HepG2 (cell line): ENCODE results near the gene PTPRD. TPM values are rescaled to one million over a fixed set of nuclear protein-coding genes. Genes with fewer than 3 reads are reported as not detected.

Experiments used
- ATAC-seq: fragments of 200-7000 bp; cut with Tn5 transposase; 3 replicates; pipeline ENCODE4 v1.9.1; 2020; ENCODE audit warnings: mild to moderate bottlenecking, moderate library complexity
- BruUV-seq: library from RNA; stranded (reverse); fragments of 400-500 nt; replicated peaks from 2 replicates; lab custom pipeline; 2021; lab: Mats Ljungman, UMichigan
- CTCF ChIA-PET: fragments of 300-600 bp; formaldehyde crosslinking; extraction: SDS; loops from one replicate; lab custom pipeline; 2021; ENCODE audit warnings: low total read pairs, inconsistent platforms, low intra/inter-chr PET ratio; lab: Yijun Ruan, JAX
- POLR2A ChIA-PET: fragments of 350-600 bp; sonication (Branson Sonifier 250); formaldehyde crosslinking; loops from one replicate; lab custom pipeline; 2020; ENCODE audit warnings: antibody characterized with exemption, inconsistent platforms; lab: Yijun Ruan, JAX
- DNase-seq: peaks from one replicate; pipeline ENCODE4 v3.0.0-alpha.2; 2015; ENCODE audit warnings: low spot score
- FAIRE-seq: peaks from 3 replicates; lab custom pipeline; 2011; peaks lifted over from hg19 to GRCh38; lab: Jason Lieb, UNC
- H2AFZ ChIP-seq: one replicate; pipeline ENCODE4 v1.6.1; 2011; ENCODE audit warnings: low read length, inconsistent platforms
- H3K27ac ChIP-seq: fragments of 300-600 bp; 3 replicates; pipeline ENCODE4 v1.8.0; 2011; ENCODE audit warnings: mixed run types, mild to moderate bottlenecking, mixed read lengths, low read length, inconsistent platforms; ENCODE audit not compliant: insufficient read depth; ENCODE audit errors: extremely low read length
- H3K27me3 ChIP-seq, 2 experiments: fragments of 200-600 bp in 1 of 2; 2 replicates in 1 of 2; 3 replicates in 1 of 2; pipeline versions ENCODE4 v1.6.0 to v1.8.0; 2011; ENCODE audit warnings: low read length in 2 of 2, mild to moderate bottlenecking in 2 of 2, moderate library complexity in 2 of 2, inconsistent platforms in 1 of 2; ENCODE audit not compliant: insufficient read depth in 2 of 2, control insufficient read depth in 1 of 2
- H3K36me3 ChIP-seq, 2 experiments: fragments of 200-600 bp in 1 of 2; replicated peaks in 1 of 2; 2 replicates in 1 of 2; 3 replicates in 1 of 2; pipeline versions ENCODE4 v1.5.1 to v1.8.0; 2011; ENCODE audit warnings: low read length in 2 of 2, inconsistent platforms in 1 of 2; ENCODE audit not compliant: insufficient read depth in 2 of 2, control insufficient read depth in 1 of 2
- H3K4me1 ChIP-seq: 2 replicates; pipeline ENCODE4 v1.5.1; 2012; ENCODE audit warnings: low read length, inconsistent platforms; ENCODE audit not compliant: insufficient read depth
- H3K4me2 ChIP-seq: 2 replicates; pipeline ENCODE4 v1.6.0; 2011; ENCODE audit warnings: low read depth, low read length, inconsistent platforms
- H3K4me3 ChIP-seq, 3 experiments: fragments of 200-600 bp in 1 of 3; sonication (generic), shearing (Covaris generic) in 1 of 3; replicated peaks in 1 of 3; 2 replicates each; pipeline ENCODE4 v1.5.1; 2011 to 2016; ENCODE audit warnings: low read length in 3 of 3, inconsistent platforms in 2 of 3, low read depth in 2 of 3, mild to moderate bottlenecking in 2 of 3, control low read depth in 1 of 3, mixed read lengths in 1 of 3; ENCODE audit not compliant: insufficient read depth in 1 of 3
- H3K79me2 ChIP-seq: one replicate; pipeline ENCODE4 v1.6.1; 2011; ENCODE audit warnings: low read length, inconsistent platforms; ENCODE audit not compliant: insufficient read depth
- H3K9ac ChIP-seq: 2 replicates; pipeline ENCODE4 v1.6.0; 2011; ENCODE audit warnings: mild to moderate bottlenecking, low read depth, low read length, inconsistent platforms; ENCODE audit not compliant: insufficient read depth
- H3K9me3 ChIP-seq: 2 replicates; pipeline ENCODE4 v1.5.1; 2012; ENCODE audit warnings: mild to moderate bottlenecking, low read length
- H4K20me1 ChIP-seq: 2 replicates; pipeline ENCODE4 v1.6.0; 2011; ENCODE audit warnings: inconsistent platforms, mild to moderate bottlenecking, low read length, moderate library complexity; ENCODE audit not compliant: insufficient read depth
- BRD4 ChIP-seq: sonication (generic); formaldehyde crosslinking; IDR thresholded peaks from 2 replicates; pipeline ENCODE4 v1.4.0; 2020; ENCODE audit warnings: missing genetic modification reagents
- MNT ChIP-seq: fragments of 450-650 bp; IDR thresholded peaks from 2 replicates; pipeline ENCODE4 v1.6.1; 2016
- NFATC3 ChIP-seq: sonication (generic); formaldehyde crosslinking; IDR thresholded peaks from 2 replicates; pipeline ENCODE4 v1.5.1; 2020; ENCODE audit warnings: mild to moderate bottlenecking, missing genetic modification reagents
- PRPF4 ChIP-seq: fragments of 200-400 bp; formaldehyde crosslinking; IDR thresholded peaks from 2 replicates; pipeline ENCODE4 v1.6.1; 2016; ENCODE audit warnings: low read length, low read depth; ENCODE audit not compliant: poor library complexity, severe bottlenecking
- WGBS: methylation state at CpG from one replicate; pipeline ENCODE4 v1.1.6; 2017; ENCODE audit warnings: low lambda C conversion rate; 5-methylcytosine and 5-hydroxymethylcytosine counted together
- in situ Hi-C: cut with HindIII; loops from 2 replicates; pipeline ENCODE4 v1.10.0; 2017; ENCODE audit warnings: low pct_unique_long_range_greater_than_20kb; ENCODE audit not compliant: extremely low pct_ligation_motif_present
- intact Hi-C: fragments of 100-400 bp; cut with micrococcal nuclease; formaldehyde crosslinking; loops from one replicate; pipeline ENCODE4 v1.10.0; 2022; ENCODE audit not compliant: unreplicated experiment
- polyA plus RNA-seq, 8 experiments: library from polyadenylated mRNA; depleted of rRNA in 3 of 8; stranded (reverse) in 7 of 8; unstranded in 1 of 8; fragments of >200 nt; fragmentation: Illumina TruSeq in 4 of 8; extraction: Trizol in 4 of 8; gene quantifications; 2 replicates each; pipeline versions ENCODE4 v1.2.1 to v1.2.3, GENCODE V29; 2011 to 2016; ENCODE audit warnings: low read depth in 4 of 8, missing spikeins in 1 of 8, mixed read lengths in 1 of 8; ENCODE audit not compliant: insufficient read depth in 1 of 8
- total RNA-seq, 5 experiments: library from RNA; depleted of rRNA; stranded (reverse); fragments of >200 nt; fragmentation: Illumina TruSeq; extraction: Trizol; gene quantifications; 2 replicates each; pipeline ENCODE4 v1.2.3, GENCODE V29; 2016; ENCODE audit warnings: low read depth in 1 of 5
- TF ChIP-seq, protein P1 (sequence below): sonication (generic); formaldehyde crosslinking; IDR thresholded peaks from 2 replicates; pipeline ENCODE4 v1.4.0; 2020; ENCODE audit warnings: mild to moderate bottlenecking, missing genetic modification reagents
- TF ChIP-seq, protein P2 (sequence below): sonication (generic); formaldehyde crosslinking; IDR thresholded peaks from 2 replicates; pipeline ENCODE4 v1.4.0; 2020; ENCODE audit warnings: missing genetic modification reagents, borderline replicate concordance
- TF ChIP-seq, protein P3 (sequence below): sonication (generic); formaldehyde crosslinking; conservative IDR thresholded peaks from 2 replicates; pipeline ENCODE4 v1.4.0; 2020; ENCODE audit warnings: missing genetic modification reagents

Gene PTPRD
- total and polyA plus RNA-seq, 2 of the 13 experiments (the other 11 are each of a cell fraction or from before 2014, with no cell fraction given): 0.05 TPM; not detected in 1

GRCh38 chr9:9489183-9489582, 1123.6 kb downstream of the PTPRD start (continued):
- no peak for TF ChIP-seq MNT
- TF ChIP-seq, protein P1, sequence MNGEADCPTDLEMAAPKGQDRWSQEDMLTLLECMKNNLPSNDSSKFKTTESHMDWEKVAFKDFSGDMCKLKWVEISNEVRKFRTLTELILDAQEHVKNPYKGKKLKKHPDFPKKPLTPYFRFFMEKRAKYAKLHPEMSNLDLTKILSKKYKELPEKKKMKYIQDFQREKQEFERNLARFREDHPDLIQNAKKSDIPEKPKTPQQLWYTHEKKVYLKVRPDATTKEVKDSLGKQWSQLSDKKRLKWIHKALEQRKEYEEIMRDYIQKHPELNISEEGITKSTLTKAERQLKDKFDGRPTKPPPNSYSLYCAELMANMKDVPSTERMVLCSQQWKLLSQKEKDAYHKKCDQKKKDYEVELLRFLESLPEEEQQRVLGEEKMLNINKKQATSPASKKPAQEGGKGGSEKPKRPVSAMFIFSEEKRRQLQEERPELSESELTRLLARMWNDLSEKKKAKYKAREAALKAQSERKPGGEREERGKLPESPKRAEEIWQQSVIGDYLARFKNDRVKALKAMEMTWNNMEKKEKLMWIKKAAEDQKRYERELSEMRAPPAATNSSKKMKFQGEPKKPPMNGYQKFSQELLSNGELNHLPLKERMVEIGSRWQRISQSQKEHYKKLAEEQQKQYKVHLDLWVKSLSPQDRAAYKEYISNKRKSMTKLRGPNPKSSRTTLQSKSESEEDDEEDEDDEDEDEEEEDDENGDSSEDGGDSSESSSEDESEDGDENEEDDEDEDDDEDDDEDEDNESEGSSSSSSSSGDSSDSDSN: no peak

DNA sequence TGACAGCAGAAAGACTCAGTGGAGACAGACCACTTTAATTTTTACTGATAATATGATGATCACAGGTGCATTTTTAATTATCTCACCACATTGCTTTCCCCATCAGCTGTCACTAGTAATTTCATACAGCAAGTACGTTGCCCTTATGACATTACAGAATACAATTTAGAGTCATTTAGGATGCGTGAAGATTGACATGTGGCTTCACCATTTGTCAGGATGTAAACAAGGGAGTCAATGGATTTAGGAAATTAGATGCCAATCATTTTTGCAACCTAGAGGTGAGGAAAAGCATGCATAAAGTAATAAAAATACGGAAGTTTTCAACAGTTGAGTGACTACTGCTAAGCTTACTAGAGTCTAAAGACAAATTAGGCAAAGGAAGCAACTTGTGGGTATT, 1129.6 kb downstream of the PTPRD start:
- WGBS: under 1% methylated on average over 3 of the region's 3 CpGs
- intact Hi-C loops: no loop called here
- no peak overlapping the region for H3K9ac ChIP-seq
- TF ChIP-seq NFATC3: no peak
- TF ChIP-seq BRD4: no peak
- TF ChIP-seq PRPF4: no peak
- TF ChIP-seq, protein P2, sequence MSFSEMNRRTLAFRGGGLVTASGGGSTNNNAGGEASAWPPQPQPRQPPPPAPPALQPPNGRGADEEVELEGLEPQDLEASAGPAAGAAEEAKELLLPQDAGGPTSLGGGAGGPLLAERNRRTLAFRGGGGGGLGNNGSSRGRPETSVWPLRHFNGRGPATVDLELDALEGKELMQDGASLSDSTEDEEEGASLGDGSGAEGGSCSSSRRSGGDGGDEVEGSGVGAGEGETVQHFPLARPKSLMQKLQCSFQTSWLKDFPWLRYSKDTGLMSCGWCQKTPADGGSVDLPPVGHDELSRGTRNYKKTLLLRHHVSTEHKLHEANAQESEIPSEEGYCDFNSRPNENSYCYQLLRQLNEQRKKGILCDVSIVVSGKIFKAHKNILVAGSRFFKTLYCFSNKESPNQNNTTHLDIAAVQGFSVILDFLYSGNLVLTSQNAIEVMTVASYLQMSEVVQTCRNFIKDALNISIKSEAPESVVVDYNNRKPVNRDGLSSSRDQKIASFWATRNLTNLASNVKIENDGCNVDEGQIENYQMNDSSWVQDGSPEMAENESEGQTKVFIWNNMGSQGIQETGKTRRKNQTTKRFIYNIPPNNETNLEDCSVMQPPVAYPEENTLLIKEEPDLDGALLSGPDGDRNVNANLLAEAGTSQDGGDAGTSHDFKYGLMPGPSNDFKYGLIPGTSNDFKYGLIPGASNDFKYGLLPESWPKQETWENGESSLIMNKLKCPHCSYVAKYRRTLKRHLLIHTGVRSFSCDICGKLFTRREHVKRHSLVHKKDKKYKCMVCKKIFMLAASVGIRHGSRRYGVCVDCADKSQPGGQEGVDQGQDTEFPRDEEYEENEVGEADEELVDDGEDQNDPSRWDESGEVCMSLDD (CRISPR knock-in tag): no peak
- TF ChIP-seq, protein P3, sequence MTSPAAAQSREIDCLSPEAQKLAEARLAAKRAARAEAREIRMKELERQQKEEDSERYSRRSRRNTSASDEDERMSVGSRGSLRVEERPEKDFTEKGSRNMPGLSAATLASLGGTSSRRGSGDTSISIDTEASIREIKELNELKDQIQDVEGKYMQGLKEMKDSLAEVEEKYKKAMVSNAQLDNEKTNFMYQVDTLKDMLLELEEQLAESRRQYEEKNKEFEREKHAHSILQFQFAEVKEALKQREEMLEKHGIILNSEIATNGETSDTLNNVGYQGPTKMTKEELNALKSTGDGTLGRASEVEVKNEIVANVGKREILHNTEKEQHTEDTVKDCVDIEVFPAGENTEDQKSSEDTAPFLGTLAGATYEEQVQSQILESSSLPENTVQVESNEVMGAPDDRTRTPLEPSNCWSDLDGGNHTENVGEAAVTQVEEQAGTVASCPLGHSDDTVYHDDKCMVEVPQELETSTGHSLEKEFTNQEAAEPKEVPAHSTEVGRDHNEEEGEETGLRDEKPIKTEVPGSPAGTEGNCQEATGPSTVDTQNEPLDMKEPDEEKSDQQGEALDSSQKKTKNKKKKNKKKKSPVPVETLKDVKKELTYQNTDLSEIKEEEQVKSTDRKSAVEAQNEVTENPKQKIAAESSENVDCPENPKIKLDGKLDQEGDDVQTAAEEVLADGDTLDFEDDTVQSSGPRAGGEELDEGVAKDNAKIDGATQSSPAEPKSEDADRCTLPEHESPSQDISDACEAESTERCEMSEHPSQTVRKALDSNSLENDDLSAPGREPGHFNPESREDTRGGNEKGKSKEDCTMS (CRISPR knock-in tag): no peak
- TF ChIP-seq, all 625 proteins: peak for 0
- Histone ChIP-seq H4K20me1 (no peaks in the 10 kb centered on the region), H3K27me3 (no peaks in the 10 kb centered on the region), H3K36me3 (no peaks in the 10 kb centered on the region), H3K79me2 (no peaks in the 10 kb centered on the region), H3K9me3 (peaks cover 4% of the 10 kb centered on the region; the same call in 1 of the 2 replicates), H3K4me3 (no peak overlapping the region), H2AFZ (no peak overlapping the region), H3K4me2 (no peak overlapping the region), H3K27ac (no peak overlapping the region), H3K4me1 (no peaks in the 10 kb centered on the region)
- no TSS peak for BruUV-seq
- CTCF ChIA-PET: no interaction called here
- ATAC-seq (no peak), DNase-seq (no peak), FAIRE-seq (no peak)
- in situ Hi-C loops: no loop called here
- POLR2A ChIA-PET: no interaction called here
